Vagina (tissue), 2 donors: ENCODE data around the gene CACNA1S. TPM values are rescaled to one million over a fixed set of nuclear protein-coding genes. Genes with fewer than 3 reads are reported as not detected.

Experiments
- DNase-seq, 2 donors: peaks; one replicate each; pipeline ENCODE4 v3.0.0-alpha.2; 2017; ENCODE audit errors: extremely low spot score in 2 of 2
- H3K27ac ChIP-seq: fragments of 200-600 bp; sonication (generic); one replicate; pipeline ENCODE4 v1.5.1; 2019
- H3K27me3 ChIP-seq: fragments of 200-600 bp; sonication (generic); one replicate; pipeline ENCODE4 v1.5.1; 2019
- H3K36me3 ChIP-seq, 2 donors: fragments of 200-600 bp; sonication (generic); one replicate each; pipeline ENCODE4 v1.5.1; 2017 to 2019
- H3K4me1 ChIP-seq: fragments of 200-600 bp; sonication (generic); one replicate; pipeline ENCODE4 v1.5.1; 2019
- H3K4me3 ChIP-seq, 2 donors: fragments of 200-600 bp; sonication (generic); 1 replicate in 1 of 2; 2 replicates in 1 of 2; pipeline ENCODE4 v1.5.1; 2016 to 2019
- H3K9me3 ChIP-seq: fragments of 200-600 bp; sonication (generic); one replicate; pipeline ENCODE4 v1.5.1; 2019
- POLR2A ChIP-seq, 2 donors: fragments of 450-650 bp; IDR thresholded peaks; one replicate each; pipeline ENCODE4 v1.6.1; 2017; ENCODE audit warnings: antibody characterized with exemption in 2 of 2, mild to moderate bottlenecking in 2 of 2, moderate library complexity in 2 of 2
- POLR2AphosphoS5 ChIP-seq, 2 donors: sonication (generic); formaldehyde crosslinking; IDR thresholded peaks; one replicate each; pipeline ENCODE4 v1.9.0; 2017; ENCODE audit warnings: antibody characterized with exemption in 2 of 2, mild to moderate bottlenecking in 2 of 2, low read depth in 1 of 2; ENCODE audit not compliant: insufficient read depth in 1 of 2
- intact Hi-C: fragments of 100-400 bp; cut with DNase I; formaldehyde crosslinking; loops from one replicate; pipeline ENCODE4 v1.15.1; 2023
- total RNA-seq: library from RNA; depleted of rRNA; stranded (reverse); fragments of >200 nt; gene quantifications from one replicate; pipeline ENCODE4 v1.2.3, GENCODE V29; 2016
- TF ChIP-seq, protein P1 (sequence below), 3 experiments: fragments of 450-650 bp in 2 of 3; fragments of 200-600 bp in 1 of 3; sonication (generic) in 1 of 3; IDR thresholded peaks; one replicate each; pipeline ENCODE4 v1.5.1; 2017 to 2019; ENCODE audit warnings: antibody characterized with exemption in 3 of 3, mild to moderate bottlenecking in 2 of 3, moderate library complexity in 2 of 3

The CACNA1S gene
- total RNA-seq, 1 donor from 2014 or later: not detected

GRCh38 chr1:201076092-201076491, 36.1 kb downstream of the CACNA1S start:
- Histone ChIP-seq H3K9me3 (no peaks in the 10 kb centered on the region), H3K4me1 (no peaks in the 10 kb centered on the region), H3K36me3 (no peaks in the 10 kb centered on the region), H3K4me3 (no peak overlapping the region), H3K27me3 (no peaks in the 10 kb centered on the region), H3K27ac (no peak overlapping the region)
- DNase-seq: no peak
- TF ChIP-seq, protein P1, sequence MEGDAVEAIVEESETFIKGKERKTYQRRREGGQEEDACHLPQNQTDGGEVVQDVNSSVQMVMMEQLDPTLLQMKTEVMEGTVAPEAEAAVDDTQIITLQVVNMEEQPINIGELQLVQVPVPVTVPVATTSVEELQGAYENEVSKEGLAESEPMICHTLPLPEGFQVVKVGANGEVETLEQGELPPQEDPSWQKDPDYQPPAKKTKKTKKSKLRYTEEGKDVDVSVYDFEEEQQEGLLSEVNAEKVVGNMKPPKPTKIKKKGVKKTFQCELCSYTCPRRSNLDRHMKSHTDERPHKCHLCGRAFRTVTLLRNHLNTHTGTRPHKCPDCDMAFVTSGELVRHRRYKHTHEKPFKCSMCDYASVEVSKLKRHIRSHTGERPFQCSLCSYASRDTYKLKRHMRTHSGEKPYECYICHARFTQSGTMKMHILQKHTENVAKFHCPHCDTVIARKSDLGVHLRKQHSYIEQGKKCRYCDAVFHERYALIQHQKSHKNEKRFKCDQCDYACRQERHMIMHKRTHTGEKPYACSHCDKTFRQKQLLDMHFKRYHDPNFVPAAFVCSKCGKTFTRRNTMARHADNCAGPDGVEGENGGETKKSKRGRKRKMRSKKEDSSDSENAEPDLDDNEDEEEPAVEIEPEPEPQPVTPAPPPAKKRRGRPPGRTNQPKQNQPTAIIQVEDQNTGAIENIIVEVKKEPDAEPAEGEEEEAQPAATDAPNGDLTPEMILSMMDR (IDR thresholded peaks at IDR 0.05): no peak
- no peak for TF ChIP-seq POLR2AphosphoS5 (IDR thresholded peaks at IDR 0.05; ENCODE audit: insufficient read depth in 1 of 2, low read depth in 1 of 2)
- TF ChIP-seq POLR2A (IDR thresholded peaks at IDR 0.05): no peak
- intact Hi-C loops: no loop called here

- H3K9me3 ChIP-seq: no peaks in the 10 kb centered on the region
- H3K27ac ChIP-seq: no peak overlapping the region
- intact Hi-C loops: no loop called here
- no peaks in the 10 kb centered on the region for H3K27me3 ChIP-seq
- H3K36me3 ChIP-seq: no peaks in the 10 kb centered on the region
- H3K4me3 ChIP-seq: no peak overlapping the region
- no peak for DNase-seq
- no peak for TF ChIP-seq POLR2A (IDR thresholded peaks at IDR 0.05)
- TF ChIP-seq, protein P1 (IDR thresholded peaks at IDR 0.05): no peak
- no peak for TF ChIP-seq POLR2AphosphoS5 (IDR thresholded peaks at IDR 0.05; ENCODE audit: insufficient read depth in 1 of 2, low read depth in 1 of 2)
- no peaks in the 10 kb centered on the region for H3K4me1 ChIP-seq
These were observed 38.2 kb downstream of the CACNA1S start for GRCh38 chr1:201074018-201074417.

DNA sequence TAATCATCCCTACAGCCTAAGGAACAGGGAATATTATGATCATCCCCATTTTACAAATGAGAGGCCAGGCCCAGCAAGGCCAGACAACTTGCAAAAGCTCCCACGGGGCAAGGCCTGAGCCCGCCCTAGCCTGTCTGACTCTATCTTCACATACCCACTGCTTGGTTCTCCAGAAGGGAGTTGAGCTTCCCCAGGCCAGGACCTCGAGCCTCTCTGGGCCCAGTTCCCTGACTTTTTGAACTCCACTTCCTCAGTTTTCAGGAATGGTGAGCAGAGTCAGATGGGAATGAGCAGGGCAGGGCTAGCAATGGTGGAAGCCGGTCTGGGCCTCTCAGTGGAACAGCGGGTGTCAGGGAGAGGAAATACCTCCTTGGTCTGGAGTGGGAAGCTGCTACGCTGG, 39.3 kb downstream of the CACNA1S start:
- no peaks in the 10 kb centered on the region for H3K9me3 ChIP-seq
- no peak overlapping the region for H3K4me3 ChIP-seq
- no peak for TF ChIP-seq POLR2A (IDR thresholded peaks at IDR 0.05)
- intact Hi-C loops: no loop called here
- DNase-seq: no peak
- no peaks in the 10 kb centered on the region for H3K27me3 ChIP-seq
- no peak overlapping the region for H3K27ac ChIP-seq
- H3K36me3 ChIP-seq: no peaks in the 10 kb centered on the region
- no peaks in the 10 kb centered on the region for H3K4me1 ChIP-seq

DNA sequence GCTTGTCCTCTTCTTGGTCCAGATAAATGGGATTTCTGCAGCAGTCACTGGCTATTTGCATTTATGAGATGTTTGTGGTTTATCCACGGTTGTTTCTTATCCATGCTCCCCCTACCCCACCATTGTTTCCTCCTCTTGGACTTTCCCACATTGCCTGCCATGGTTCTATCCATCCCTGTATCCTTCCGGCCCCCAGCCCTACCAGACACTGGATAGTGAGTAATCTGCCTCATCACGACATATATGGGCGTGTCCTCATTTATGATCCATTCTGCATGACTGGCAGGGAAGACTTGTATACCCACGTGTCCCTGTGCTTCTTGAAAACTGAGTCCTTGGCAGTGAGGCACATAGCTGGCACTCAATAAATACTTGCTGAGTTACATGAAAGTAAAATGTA, 40.1 kb downstream of the CACNA1S start:
- DNase-seq: no peak
- no peak for TF ChIP-seq POLR2AphosphoS5 (IDR thresholded peaks at IDR 0.05; ENCODE audit: insufficient read depth in 1 of 2, low read depth in 1 of 2)
- TF ChIP-seq, protein P1 (IDR thresholded peaks at IDR 0.05): no peak
- no peak for TF ChIP-seq POLR2A (IDR thresholded peaks at IDR 0.05)
- Histone ChIP-seq H3K36me3 (no peaks in the 10 kb centered on the region), H3K4me1 (no peaks in the 10 kb centered on the region), H3K27me3 (no peaks in the 10 kb centered on the region), H3K9me3 (no peaks in the 10 kb centered on the region), H3K27ac (no peak overlapping the region), H3K4me3 (no peak overlapping the region)
- intact Hi-C loops: no loop called here

- DNase-seq: no peak
- Histone ChIP-seq H3K4me3 (no peak overlapping the region), H3K27ac (no peak overlapping the region), H3K4me1 (no peaks in the 10 kb centered on the region), H3K27me3 (no peaks in the 10 kb centered on the region), H3K9me3 (no peaks in the 10 kb centered on the region), H3K36me3 (no peaks in the 10 kb centered on the region)
- intact Hi-C loops: no loop called here
- no peak for TF ChIP-seq POLR2A (IDR thresholded peaks at IDR 0.05)
- TF ChIP-seq, protein P1 (IDR thresholded peaks at IDR 0.05): no peak
- TF ChIP-seq POLR2AphosphoS5 (IDR thresholded peaks at IDR 0.05; ENCODE audit: insufficient read depth in 1 of 2, low read depth in 1 of 2): no peak
These were observed 42.6 kb downstream of the CACNA1S start for GRCh38 chr1:201069636-201070035.

- Histone ChIP-seq H3K4me3 (no peak overlapping the region), H3K27me3 (no peaks in the 10 kb centered on the region), H3K4me1 (no peaks in the 10 kb centered on the region), H3K9me3 (no peaks in the 10 kb centered on the region), H3K27ac (no peak overlapping the region), H3K36me3 (no peaks in the 10 kb centered on the region)
- intact Hi-C loops: no loop called here
- DNase-seq: no peak
- TF ChIP-seq POLR2A (IDR thresholded peaks at IDR 0.05) (no peak), POLR2AphosphoS5 (IDR thresholded peaks at IDR 0.05; ENCODE audit: insufficient read depth in 1 of 2, low read depth in 1 of 2) (no peak)
- TF ChIP-seq, protein P1 (IDR thresholded peaks at IDR 0.05): no peak
These were observed 43.2 kb downstream of the CACNA1S start for GRCh38 chr1:201068976-201069375.
